ENCODE data around the gene NPLOC4.
"Not testable (repeated sequence)": the region's sequence is repeated elsewhere in the genome, so short reads cannot be mapped to it uniquely, and the experiment has no call there.

Gene NPLOC4

GRCh38 chr17:81631482-81631881 is 5.4 kb downstream of the NPLOC4 start:
- no peak for DNase-seq (ENCODE audit: low read depth in 2 of 2)

GRCh38 chr17:81630274-81630673 is 6.6 kb downstream of the NPLOC4 start:
- DNase-seq (ENCODE audit: low read depth in 2 of 2) = no peak

GRCh38 chr17:81621494-81622130 is 15.3 kb downstream of the NPLOC4 start:
- no peak for DNase-seq (ENCODE audit: low read depth in 2 of 2)

GRCh38 chr17:81618307-81618706 is 18.6 kb downstream of the NPLOC4 start:
- not testable (repeated sequence) for DNase-seq (ENCODE audit: low read depth in 2 of 2)

- no peak for DNase-seq (ENCODE audit: low read depth in 2 of 2)
Observed at GRCh38 chr17:81616877-81617276, 20.0 kb downstream of the NPLOC4 start.

- no peak for DNase-seq (ENCODE audit: low read depth in 2 of 2)
Observed at GRCh38 chr17:81615401-81615930, 21.4 kb downstream of the NPLOC4 start.

GRCh38 chr17:81612172-81612970 is 24.5 kb downstream of the NPLOC4 start:
- no peak for DNase-seq (ENCODE audit: low read depth in 2 of 2)

GRCh38 chr17:81609541-81610311 is 27.2 kb downstream of the NPLOC4 start:
- DNase-seq (ENCODE audit: low read depth in 2 of 2) = no peak

GRCh38 chr17:81608605-81609004 is 28.3 kb downstream of the NPLOC4 start:
- no peak for DNase-seq (ENCODE audit: low read depth in 2 of 2)

GRCh38 chr17:81608082-81608481 is 28.8 kb downstream of the NPLOC4 start:
- peak in 1 of 2 donors; percentile 2 for DNase-seq (ENCODE audit: low read depth in 2 of 2)

- no peak for DNase-seq (ENCODE audit: low read depth in 2 of 2)
Observed at GRCh38 chr17:81607431-81607830, 29.5 kb downstream of the NPLOC4 start.

GRCh38 chr17:81603846-81604610 is 32.9 kb downstream of the NPLOC4 start:
- no peak for DNase-seq (ENCODE audit: low read depth in 2 of 2)

- peak in 1 of 2 donors; percentile 16 for DNase-seq (ENCODE audit: low read depth in 2 of 2)
Observed at GRCh38 chr17:81601525-81602120, 35.3 kb downstream of the NPLOC4 start.

GRCh38 chr17:81599719-81600486 is 37.0 kb downstream of the NPLOC4 start:
- no peak for DNase-seq (ENCODE audit: low read depth in 2 of 2)

GRCh38 chr17:81593105-81593871 is 43.6 kb downstream of the NPLOC4 start:
- DNase-seq (ENCODE audit: low read depth in 2 of 2) = no peak

GRCh38 chr17:81591971-81592370 is 44.9 kb downstream of the NPLOC4 start:
- DNase-seq (ENCODE audit: low read depth in 2 of 2) = no peak

- no peak for DNase-seq (ENCODE audit: low read depth in 2 of 2)
Observed at GRCh38 chr17:81590121-81590520, 46.8 kb downstream of the NPLOC4 start.

- DNase-seq (ENCODE audit: low read depth in 2 of 2) = no peak
Observed at GRCh38 chr17:81589612-81590011, 47.3 kb downstream of the NPLOC4 start.

GRCh38 chr17:81586096-81586495 is 50.8 kb downstream of the NPLOC4 start:
- DNase-seq (ENCODE audit: low read depth in 2 of 2) = no peak

- not testable (repeated sequence) for DNase-seq (ENCODE audit: low read depth in 2 of 2)
Observed at GRCh38 chr17:81584771-81585170, 52.1 kb downstream of the NPLOC4 start.

Data from stimulated activated CD4-positive, alpha-beta T cell treated with anti-CD3 and anti-CD28 coated beads, Interleukin-4, amount 100 ng/mL, for 48 hours (primary cell).